ENCODE results near the gene CSNK1G3.
"Not testable (repeated sequence)": the region's sequence is repeated elsewhere in the genome, so short reads cannot be mapped to it uniquely, and the experiment has no call there.

CSNK1G3 gene

DNA sequence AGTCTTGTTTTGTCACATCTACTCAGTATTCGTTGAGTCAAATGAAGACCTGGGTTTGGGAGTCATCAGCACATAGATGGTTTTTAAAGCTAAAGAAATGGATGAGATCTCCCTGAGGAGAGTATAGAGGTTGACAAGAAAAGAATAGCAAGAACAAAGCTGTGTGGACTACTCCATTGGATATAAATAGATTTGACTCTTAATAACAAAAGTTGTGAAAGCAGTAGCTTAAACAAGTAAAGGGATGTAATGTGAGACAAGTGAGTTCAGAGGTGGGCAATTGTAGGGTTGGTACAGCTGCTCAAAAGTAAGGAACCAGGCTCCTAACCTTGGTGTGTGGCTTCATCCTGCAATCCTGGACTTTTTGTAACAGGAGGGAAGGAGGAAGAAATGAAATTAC lies 49.3 kb downstream of the CSNK1G3 start:
- DNase-seq (ENCODE audit: low spot score) = no peak

DNA sequence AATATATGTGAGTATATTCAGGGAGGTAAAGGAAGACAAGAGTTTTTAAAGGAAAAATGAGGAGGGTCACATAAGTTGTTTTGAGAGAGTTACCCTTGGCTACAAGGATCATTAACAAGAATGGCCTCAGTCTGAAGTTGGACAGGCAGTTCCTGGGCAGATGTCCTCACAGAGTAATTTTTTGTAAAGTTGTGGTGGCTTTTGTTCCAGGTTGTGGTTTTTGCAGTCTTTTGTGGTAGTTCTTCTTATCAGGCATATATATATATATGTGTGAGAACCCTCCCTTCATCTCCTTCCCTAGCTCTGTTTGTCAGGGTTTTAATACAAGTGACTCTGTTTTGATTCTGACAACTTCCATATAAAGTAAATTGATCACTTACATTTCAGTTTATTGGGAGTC lies 60.0 kb downstream of the CSNK1G3 start:
- no peak for DNase-seq (ENCODE audit: low spot score)

DNA sequence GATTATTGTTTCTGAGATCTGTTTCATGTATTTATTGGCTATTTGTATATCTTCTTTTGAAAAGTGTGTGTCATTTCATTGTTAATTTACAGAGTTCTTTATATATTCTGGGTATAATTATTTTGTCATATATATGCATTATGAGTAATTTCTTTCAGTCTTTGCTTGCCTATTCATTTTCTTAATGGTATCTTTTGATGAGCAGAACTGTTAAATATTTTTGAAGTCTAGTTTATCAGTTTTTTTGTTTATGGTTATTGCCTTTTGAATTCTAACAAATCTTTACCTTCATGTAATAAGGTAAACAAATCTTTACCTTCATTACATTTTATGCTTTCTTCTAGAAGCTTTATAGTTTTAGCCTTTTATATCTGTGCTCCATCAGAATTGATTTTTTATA lies 66.4 kb downstream of the CSNK1G3 start:
- no peak for DNase-seq (ENCODE audit: low spot score)

DNA sequence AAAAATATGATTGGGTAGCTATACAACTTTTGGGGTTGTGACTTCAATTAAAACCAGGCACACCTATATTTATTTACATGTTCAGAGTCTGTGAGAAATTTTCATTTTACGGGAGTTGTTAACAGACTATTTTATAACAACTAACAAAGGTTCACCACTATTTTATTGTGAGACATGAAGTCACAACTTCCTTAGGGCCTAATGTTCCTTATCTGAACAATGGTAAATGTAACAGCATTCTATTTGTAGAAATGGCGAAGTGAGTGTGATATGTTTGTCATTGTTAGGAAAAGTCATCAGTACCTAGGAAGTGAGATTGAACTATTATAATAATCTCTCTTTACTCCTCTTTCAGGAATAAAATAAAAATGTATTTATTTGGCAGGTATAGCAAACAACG lies 67.4 kb downstream of the CSNK1G3 start:
- no peak for DNase-seq (ENCODE audit: low spot score)

DNA sequence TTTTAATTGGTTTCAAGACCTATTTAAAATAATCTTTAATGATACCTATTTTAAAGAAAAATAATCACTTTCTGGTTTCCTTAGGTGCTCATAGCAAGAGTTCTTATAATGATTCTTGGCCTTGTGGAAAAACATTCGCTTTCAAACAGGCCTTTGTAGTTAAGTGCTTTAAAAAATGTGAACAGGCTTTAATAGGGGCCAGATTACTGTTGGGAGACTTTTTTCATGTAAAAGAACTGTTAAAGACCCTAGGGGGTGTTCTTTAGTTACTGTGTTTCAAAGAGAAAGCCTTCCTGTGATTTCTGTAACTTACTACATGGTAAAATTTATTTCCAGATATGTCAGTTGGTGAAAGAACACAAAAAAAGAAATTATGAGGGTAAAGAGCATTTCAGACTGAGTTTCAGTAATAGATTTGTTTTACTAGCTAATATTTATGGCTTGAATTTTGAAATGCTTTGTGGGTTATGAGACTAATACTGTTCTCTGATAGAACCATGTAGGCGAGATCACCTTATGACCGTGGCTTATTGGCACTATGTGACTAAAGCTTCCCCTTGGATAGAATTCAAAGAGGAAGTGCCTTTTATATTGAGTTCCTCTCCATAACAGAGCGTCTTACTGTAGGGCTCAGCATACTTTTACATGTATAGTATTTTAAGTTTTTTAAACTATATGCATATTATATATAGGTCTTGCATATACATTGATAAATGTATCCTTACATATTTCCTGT lies 70.7 kb downstream of the CSNK1G3 start:
- no peak for DNase-seq (ENCODE audit: low spot score)

DNA sequence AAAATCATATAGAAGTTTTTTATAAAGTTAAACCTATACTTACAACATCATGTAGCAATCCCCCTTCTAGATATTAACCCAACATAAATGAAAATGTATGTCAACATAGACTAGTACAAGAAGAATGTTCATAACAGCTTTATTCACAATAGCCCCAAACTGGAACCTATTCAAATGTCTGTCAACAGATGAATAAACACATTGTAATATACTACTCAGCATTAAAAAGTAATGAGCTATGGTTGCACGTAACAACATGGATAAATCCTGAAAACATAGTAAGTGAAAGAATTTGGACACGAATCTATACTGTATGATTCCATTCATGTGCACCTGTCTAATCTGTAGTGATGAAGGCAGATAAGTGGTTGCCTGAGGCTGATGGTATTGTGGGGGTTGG lies 73.9 kb downstream of the CSNK1G3 start:
- no peak for DNase-seq (ENCODE audit: low spot score)

DNA sequence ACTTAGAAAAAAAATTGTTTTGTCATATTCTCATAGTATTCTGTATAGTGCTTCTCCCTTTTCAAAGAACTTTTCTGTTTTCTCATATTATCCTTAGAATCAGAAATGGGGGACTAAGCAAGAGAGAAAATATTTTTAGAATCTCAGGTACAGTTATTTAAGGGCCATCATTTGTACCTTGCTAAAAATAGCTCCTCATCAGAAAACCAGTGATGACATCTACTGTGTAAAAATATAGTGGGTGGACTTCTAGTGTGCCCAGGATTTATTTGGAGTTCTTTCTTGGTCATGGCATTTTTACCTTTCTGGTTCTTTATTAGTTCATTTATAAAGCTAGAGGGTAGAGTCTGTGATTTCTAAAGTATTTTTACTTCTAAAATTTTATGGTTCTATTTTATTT lies 82.5 kb downstream of the CSNK1G3 start:
- DNase-seq (ENCODE audit: low spot score) = no peak

DNA sequence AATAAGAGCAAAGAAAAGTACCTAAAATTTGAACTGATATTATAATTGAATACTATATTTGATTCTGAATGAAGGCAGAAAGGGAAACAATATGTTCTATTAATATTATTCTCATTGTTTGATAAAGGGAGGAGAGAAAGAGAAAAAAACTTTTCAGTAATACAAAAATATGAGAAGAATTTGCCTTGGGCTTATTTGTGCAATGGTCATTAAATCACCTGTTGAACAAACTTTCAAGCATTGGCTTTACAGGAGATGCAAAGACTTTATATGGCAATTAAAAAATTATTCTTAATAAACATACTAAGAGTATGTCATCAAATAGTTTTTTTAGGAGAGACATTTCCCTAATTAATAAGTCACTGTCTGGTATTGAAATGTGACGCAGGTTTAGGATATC lies 85.0 kb downstream of the CSNK1G3 start:
- no peak for DNase-seq (ENCODE audit: low spot score)

DNA sequence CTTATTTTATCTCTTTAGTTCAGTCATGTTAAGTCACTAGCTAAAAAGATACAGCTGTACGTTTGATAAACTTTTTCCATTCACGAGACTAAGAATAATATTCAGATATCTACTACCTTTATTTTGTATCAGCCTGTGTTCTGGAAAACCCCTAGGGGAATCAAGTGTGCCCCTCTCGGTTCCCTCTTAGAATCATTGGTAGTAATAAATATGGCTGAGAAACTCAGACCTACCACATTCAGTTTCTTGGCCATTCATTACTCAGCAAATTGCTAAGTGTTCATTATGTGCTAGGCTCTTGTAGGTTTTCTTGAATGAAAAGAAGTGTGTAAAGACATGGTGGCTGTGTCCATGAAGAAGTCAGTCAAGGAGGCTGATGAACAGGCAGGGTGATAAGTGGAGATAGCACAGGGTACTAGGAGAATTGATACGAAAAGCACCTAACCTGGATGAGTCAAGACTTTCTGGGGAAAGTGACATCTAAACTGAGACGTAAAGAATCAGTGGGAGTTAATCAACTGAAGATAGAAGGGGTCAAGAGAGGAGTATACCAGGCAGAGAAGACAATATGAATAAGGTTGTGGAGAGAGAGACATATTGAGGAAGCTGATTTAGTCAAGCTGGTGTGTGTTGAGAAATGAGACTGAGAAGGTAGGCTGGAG lies 86.2 kb downstream of the CSNK1G3 start:
- no peak for DNase-seq (ENCODE audit: low spot score)

DNA sequence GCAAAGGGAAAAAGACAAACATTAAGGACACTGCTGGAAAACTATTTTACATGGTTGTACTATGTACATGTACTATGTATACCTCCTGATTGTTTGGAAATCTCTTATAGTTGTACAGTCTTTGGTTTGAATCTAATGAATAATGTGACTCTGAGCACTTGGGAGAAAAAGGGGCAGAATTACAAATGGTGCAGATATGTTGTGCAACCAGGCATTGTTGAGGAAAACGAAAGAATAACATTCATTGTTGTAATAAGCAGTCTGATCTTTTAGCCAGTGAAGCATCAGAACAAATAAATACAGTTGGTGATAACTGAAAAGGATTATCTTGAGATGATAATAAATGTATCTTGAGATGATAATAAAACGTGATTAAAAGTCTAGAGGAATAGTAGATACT lies 87.2 kb downstream of the CSNK1G3 start:
- no peak for DNase-seq (ENCODE audit: low spot score)

DNA sequence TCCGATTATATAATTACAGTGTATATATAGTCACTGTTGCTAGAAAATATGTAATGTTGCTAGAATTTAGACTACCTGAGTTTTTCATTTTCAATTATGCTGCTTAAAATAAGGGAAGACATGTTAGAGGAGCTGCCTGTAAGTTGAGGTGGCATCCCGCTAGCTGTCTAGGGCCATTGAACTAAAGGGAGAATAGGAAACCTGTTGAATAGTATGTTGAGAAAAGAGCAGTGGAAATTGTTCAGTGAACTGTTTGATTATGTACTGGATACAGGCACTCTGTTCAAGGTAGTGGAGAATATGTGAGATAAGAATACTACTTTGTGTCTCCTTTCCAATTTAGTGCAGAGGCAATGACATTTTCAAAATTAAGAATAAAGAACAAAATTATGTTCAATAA lies 89.6 kb downstream of the CSNK1G3 start:
- no peak for DNase-seq (ENCODE audit: low spot score)

DNA sequence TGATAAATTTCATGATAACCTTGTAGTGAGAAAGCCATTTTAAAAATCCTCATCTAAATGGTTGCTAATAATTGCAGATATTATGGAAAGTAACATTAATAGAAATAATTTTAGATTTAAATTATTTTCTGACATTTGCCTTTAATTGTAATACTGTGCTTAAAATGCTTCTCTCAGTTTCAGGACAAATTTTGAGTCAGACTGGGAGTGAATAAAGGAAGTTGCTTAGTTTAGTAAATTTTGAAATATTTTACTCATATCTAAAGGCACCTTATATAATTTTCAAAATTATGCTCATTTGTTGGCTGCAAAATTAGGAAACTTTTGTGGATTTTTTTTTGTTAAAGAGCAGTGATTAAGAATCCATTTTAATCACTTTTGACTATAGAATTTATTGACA lies 93.8 kb downstream of the CSNK1G3 start:
- no peak for DNase-seq (ENCODE audit: low spot score)

DNA sequence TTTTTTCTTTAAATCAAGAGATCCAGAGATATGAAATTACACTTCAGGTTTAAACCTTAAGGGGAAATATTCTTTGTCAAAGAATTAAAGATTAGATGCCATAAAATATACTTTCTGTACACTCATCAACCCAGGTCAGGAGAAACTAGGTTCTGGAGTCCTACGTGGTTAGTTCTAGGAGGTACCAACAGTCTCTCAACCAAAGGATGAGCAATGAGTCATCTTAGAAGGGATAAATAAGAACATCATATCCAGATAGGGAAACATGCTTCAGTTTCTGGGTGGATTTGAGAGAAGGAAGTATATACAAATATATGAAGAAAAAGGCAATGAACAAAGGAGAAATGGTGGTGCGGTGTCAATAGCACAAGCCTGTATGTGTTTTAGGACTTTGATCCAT lies 98.2 kb downstream of the CSNK1G3 start:
- no peak for DNase-seq (ENCODE audit: low spot score)

DNA sequence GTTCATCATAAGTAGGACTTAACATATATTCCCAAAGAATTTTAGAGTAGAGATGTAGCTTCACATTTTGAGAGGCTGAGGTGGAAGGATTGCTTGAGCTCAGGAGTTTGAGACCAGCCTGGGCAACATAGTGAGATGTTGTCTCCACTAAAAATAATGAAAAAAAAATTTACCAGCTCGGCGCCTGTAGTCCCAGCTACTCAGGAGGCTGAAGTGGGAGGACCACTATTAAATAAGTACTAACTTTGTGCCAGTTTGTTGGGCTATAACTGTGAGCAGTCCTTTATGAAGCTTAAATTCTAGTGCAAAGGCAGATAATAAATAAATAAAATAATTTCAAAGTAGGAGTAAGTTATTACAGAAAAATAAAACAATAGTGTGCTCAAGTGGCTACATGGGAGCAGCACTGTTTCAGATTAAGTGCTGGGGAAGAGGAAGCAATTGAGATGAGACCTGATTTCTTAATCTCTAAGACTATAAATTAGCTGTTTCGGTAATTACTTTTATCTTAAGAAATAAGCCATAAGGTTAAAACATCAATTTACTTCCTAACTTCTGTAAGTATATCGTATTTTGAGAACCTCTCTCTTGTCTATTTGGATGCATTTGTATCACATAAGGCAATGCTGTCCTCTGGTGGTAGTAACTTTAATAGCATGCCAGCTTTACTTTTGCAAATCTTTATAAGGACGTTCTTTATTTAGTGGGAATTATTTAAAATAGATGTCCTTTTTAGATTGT lies 98.9 kb downstream of the CSNK1G3 start:
- peak; percentile 58 for DNase-seq (ENCODE audit: low spot score)

DNA sequence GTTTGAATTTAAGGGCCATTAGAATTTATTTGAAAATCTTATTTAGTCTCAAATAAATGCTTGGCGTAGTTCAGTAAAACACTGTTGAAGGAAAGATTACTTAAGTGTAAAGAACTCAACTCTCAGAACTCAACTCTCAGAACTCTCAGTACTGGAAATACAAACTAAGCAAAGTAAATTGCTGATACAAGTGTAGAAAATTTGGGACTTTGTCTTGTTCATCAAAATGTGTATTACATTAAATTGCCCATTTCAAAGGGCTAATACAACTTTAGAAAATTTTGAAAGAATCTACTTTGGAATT lies 99.4 kb downstream of the CSNK1G3 start:
- DNase-seq (ENCODE audit: low spot score) = no peak

DNA sequence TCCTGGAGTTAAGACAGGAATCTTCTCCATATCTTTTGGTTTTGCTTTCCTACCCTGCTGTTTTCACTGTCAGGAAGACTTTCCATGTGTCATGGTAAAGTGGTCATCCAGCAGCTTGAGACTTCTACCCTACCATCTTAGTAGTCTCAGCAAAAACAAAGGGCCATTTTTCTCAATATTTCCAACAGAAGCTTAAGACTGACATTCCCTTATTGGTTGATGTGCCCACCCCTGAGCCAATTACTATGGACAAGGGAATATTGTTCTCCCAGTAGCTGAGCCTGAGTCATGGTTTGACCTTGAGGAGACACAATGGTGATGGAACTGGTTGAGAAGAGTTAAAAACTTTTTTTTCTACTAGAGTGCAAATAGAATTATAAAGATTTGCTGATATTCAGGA lies 105.6 kb downstream of the CSNK1G3 start:
- no peak for DNase-seq (ENCODE audit: low spot score)

DNA sequence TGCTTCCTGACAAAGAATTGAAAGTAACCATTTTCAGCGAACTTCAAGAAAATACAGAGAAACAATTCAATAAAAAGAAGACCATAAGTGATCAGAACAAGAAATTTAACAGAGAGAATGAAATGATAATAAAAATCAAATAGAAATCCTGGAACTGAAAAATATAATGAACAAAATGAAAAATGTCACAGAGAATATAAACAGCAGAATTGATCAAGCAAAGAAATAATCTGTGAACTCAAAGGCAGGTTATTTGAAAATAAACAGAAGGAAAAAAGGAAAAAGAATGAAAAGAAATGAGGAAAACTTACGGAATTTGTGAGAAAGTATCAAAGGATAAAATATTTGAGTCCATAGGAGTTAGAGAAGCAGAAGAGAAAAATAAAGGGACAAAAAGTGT lies 114.1 kb downstream of the CSNK1G3 start:
- no peak for DNase-seq (ENCODE audit: low spot score)

DNA sequence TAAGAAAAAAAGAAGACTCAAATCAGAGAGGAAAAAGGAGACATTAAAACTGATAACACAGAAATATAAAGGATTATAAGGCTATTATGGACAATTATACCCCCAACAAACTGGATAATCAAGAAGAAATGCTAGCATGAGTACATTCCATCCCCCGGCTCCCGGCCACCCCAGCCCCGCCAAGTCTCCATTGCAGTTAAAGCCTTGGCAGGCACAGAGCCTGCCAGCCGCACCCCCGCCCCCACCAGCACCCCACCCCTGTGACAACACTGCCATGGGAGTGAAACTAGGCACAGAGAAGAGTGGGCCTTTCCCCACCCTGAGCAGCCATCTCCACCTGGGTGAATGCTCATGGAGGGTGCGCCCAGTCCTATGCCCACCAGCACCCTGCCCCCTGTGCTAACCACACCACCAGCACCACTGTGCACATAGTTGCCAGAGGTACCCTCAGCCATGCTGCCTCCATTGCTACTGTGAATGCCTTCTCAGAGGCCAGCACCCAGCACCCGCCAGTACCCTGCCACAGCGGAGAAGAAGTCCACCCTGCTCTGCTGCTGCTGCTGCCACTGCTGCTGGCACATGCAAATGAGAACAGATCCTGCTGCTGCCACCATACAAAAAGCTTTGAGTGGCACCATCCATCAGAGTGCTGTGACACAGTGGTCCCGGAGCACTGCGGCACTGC lies 117.0 kb downstream of the CSNK1G3 start:
- DNase-seq (ENCODE audit: low spot score) = no peak

DNA sequence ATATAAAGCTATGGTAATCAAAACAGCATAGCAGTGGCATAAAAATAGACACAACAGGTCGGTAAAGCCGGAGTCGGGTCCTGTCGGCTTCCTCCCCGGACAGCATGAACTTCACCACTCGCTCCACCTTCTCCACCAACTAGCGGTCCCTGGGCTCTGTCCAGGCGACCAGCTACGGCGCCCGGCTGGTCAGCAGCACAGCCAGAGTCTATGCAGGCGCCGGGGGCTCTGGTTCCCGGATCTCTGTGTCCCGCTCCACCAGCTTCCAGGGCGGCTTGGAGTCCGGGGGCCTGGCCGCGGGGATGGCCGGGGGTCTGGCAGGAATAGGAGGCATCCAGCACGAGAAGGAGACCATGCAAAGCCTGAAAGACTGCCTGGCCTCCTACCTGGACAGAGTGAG lies 124.0 kb downstream of the CSNK1G3 start:
- no peak for DNase-seq (ENCODE audit: low spot score)

DNA sequence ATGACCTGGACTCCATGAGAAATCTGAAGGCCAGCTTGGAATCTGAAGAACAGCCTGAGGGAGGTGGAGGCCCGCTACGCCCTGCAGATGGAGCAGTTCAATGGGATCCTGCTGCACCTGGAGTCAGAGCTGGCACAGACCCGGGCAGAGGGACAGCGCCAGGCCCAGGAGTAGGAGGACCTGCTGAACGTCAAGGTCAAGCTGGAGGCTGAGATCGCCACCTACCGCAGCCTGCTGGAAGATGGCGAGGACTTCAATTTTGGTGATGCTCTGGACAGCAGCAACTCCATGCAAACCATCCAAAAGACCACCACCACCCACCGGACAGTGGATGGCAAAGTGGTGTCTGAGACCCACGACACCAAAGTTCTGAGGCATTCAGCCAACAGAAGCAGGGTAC lies 125.1 kb downstream of the CSNK1G3 start:
- DNase-seq (ENCODE audit: low spot score) = not testable (repeated sequence)

DNA sequence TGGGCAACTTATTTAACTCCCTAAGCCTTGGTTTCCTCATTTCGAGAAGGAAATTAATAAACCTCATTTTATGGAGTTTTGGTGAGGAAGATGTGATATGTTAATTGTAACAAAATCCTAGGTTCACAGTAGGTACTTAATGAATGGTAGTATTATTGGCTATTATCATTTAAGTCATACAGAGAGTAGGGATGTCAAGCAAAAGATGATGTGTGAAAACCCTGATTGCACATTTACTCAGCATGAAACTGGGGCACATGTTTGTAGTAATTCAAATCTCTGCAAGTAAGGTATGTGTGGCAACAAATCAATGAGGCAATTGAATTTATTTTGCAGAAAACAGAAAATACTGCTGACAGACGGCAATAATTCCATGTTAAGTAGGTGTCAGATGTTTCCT lies 127.3 kb downstream of the CSNK1G3 start:
- DNase-seq (ENCODE audit: low spot score) = no peak

DNA sequence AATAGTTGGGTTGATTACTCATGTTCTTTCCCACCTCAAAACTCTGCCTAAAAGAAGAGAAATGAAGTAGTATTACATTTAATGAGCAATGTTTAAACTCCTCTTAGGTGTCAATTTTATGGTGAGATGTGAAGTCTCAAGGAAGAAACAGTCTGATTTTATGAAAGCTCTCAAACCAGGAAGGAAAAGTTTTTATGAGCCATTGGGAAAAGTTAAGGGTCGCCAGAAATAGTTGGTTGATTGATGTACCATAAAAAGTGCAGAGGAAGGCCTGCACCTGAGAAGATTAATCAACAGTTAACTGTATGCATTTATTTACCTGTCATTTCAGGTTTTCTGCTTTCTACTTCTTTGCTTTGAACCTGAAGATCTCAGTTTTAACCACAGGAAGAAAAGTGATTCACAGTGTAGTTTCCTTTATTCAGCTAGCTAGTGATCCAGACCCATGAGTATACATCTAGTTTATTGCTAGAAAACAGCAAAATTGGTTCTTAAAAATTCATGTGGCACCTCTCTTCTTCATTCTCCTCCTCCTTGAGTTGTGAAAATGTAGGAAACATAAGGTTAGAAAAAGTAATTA lies 133.1 kb downstream of the CSNK1G3 start:
- DNase-seq (ENCODE audit: low spot score) = no peak

DNA sequence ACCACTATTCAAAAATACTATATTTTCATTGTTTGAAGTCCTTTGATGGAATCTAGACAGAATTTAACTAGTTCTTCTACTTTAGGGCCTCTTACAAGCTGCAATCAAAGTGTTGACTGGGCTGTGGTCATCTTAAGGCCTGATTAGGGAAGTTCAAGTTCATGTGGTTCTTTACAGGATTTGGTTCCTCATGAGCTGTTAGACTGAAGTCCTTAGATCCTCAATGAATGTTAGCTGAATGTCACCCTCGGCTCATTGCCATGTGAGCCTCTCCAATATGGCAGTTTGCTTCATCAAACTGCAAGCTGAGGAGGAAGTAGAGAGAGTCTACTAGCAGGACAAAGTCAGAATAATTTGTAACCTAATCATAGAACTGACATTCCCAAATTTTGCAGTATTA lies 135.1 kb downstream of the CSNK1G3 start:
- DNase-seq (ENCODE audit: low spot score) = no peak

All from activated CD4-positive, alpha-beta T cell treated with anti-CD3 and anti-CD28 coated beads, Interleukin-2, Interleukin-4, amounts not matched to agents 100 ng/mL and 50 ng/mL, durations not matched to agents 16 hours and 8 hours (primary cell).